NK-92 treated with Interleukin-12 subunit alpha and Interleukin-12 subunit beta, amount 100 ng/mL, for 24 hours (cell line): Measurements from ENCODE around the gene S100A11.

Experiments used
- DNase-seq: peaks from one replicate; lab custom pipeline; 2025; lab: John Stamatoyannopoulos, UW

Gene S100A11

DNA sequence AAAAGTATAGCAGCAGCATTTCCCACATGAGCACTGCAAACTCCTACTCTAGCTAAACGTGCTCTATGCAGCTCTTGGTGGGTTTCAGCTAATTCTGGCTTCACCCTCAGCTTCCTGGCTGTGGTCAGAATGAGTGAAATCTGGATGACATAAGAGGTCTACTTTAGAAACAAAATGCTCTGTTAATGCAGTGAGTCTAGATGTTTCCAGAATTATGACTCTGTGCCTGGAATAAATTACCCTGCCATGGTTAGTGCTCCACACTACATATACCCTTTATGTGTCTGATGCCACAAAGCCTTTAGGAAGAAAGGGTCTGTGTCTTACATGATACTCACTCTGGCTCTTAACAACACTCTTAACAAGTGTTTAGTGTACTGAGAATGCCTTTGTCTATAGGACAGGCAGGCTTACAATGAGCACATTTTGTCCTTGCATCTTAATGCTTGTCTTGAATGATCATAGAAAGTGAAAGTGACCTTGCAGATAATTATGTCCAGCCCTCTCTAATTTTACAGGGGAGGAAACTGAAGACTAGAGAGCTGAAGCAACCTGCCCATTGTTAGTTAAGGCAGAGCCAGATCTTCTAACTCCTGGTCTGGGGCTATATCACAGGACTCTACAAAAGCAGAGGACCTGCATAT lies 52.4 kb downstream of the S100A11 start:
- peak; percentile 31 for DNase-seq
